Raji (cell line): ENCODE data around the gene TBCK.
A peak's percentile ranks its signal among the peaks of the same experiment; 100 is the strongest.

Experiments used
- POLR2A ChIP-seq: IDR thresholded peaks from 2 replicates; pipeline ENCODE4 v1.6.1; 2011; ENCODE audit warnings: low read depth, low read length, control low read depth; ENCODE audit not compliant: insufficient read depth

TBCK gene

GRCh38 chr4:106315968-106316772 is at the start of gene TBCK, which contains the start of gene AIMP1:
TBCK (minus strand) TSS chr4:106316209; CDS start chr4:106308960, 7,249 bp downstream.
AIMP1 (plus strand) TSS chr4:106316550; CDS start chr4:106325010, 8,460 bp downstream.
- peak; percentile 86 for TF ChIP-seq POLR2A

GRCh38 chr4:106365613-106366012 is 49.6 kb upstream of the TBCK start:
- no peak for TF ChIP-seq POLR2A

- TF ChIP-seq POLR2A: no peak
Observed at GRCh38 chr4:106364282-106364681, 48.3 kb upstream of the TBCK start.

- TF ChIP-seq POLR2A: no peak
Observed at GRCh38 chr4:106362086-106362825, 46.2 kb upstream of the TBCK start.

- no peak for TF ChIP-seq POLR2A
Observed at GRCh38 chr4:106358899-106359298, 42.9 kb upstream of the TBCK start.

GRCh38 chr4:106355193-106355592 is 39.2 kb upstream of the TBCK start:
- TF ChIP-seq POLR2A: no peak

- no peak for TF ChIP-seq POLR2A
Observed at GRCh38 chr4:106353786-106354185, 37.8 kb upstream of the TBCK start.

- TF ChIP-seq POLR2A: no peak
Observed at GRCh38 chr4:106351016-106351415, 35.0 kb upstream of the TBCK start.

GRCh38 chr4:106347167-106347566 is 31.2 kb upstream of the TBCK start:
- no peak for TF ChIP-seq POLR2A

- no peak for TF ChIP-seq POLR2A
Observed at GRCh38 chr4:106344647-106344970, 28.6 kb upstream of the TBCK start.

- no peak for TF ChIP-seq POLR2A
Observed at GRCh38 chr4:106343865-106344646, 28.0 kb upstream of the TBCK start.

- TF ChIP-seq POLR2A: no peak
Observed at GRCh38 chr4:106340774-106341173, 24.8 kb upstream of the TBCK start.

GRCh38 chr4:106339431-106339830 is 23.4 kb upstream of the TBCK start:
- no peak for TF ChIP-seq POLR2A

GRCh38 chr4:106338671-106339070 is 22.7 kb upstream of the TBCK start:
- no peak for TF ChIP-seq POLR2A

- TF ChIP-seq POLR2A: no peak
Observed at GRCh38 chr4:106337916-106338315, 21.9 kb upstream of the TBCK start.

- TF ChIP-seq POLR2A: no peak
Observed at GRCh38 chr4:106336618-106337017, 20.6 kb upstream of the TBCK start.
